ENCODE measurements around the gene BARD1. TPM values are rescaled to one million over a fixed set of nuclear protein-coding genes. Genes with fewer than 3 reads are reported as not detected.
"Not testable (repeated sequence)": the region's sequence is repeated elsewhere in the genome, so short reads cannot be mapped to it uniquely, and the experiment has no call there.

BARD1 gene
- total RNA-seq, 1 experiment from 2014 or later: 25.9 TPM

DNA sequence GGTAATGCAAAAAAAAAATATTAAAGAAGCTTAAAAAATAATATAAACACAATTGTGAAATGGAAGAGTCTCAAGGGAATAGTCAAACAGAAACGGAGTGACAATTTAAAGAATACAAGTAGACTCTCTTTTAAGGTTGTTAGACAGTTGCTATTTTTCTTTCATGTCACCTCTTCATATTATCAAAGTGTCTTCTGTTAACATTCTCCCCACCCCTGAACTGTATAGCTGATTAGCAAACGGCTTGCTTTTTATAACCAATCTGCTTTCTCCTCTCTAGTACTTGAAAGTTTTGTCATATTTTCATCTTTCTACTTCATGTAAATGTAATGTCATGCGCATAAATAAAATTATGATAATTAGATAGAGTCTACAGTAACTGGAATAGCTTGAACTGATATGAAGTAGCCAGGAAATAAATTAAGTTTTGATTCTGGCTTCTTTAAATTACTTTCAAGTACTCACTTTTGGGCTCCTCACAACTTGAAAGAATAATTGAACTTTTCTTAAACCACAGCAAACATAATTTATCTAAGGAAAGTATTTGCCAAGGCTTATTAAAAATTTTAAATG is 37.0 kb downstream of the BARD1 start:
- no peak for DNase-seq (ENCODE audit: low read depth)

DNA sequence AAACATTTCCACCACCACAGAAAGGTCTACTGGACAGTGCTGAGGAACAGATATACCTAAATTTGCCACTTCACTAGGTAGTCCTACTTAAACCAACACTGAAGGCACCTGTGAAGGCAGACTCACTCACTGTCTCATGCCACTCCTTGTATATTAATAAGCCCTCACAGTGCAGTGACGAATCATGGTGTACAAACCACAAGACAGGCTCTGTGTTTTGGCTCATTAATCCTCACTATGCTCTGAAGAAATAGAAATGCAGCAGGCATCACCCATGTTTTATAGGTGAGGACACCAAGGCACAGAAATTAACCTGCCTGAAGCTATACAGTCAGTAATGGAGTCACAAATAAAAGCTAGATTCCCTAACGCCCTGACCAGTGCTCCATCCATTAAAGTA is 44.3 kb downstream of the BARD1 start:
- DNase-seq (ENCODE audit: low read depth): no peak

DNA sequence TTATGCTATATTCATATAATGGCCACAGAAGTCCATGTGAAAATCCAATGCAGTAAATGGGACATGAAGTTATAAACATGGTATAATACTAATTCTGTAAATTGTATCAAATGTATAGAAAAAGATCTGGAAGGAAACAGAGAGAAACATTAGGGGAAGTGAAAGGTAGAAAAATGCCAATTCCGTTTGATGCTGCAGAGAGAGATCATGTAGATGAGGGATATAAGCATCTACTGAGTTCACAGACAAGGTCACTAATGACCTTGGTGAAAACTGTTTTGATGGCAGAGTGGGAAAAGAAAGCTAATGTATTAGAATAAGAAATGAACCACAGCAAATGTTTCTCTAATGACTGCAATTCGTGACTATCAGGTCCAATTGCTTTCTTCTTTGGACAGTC is 56.0 kb downstream of the BARD1 start:
- no peak for DNase-seq (ENCODE audit: low read depth)

DNA sequence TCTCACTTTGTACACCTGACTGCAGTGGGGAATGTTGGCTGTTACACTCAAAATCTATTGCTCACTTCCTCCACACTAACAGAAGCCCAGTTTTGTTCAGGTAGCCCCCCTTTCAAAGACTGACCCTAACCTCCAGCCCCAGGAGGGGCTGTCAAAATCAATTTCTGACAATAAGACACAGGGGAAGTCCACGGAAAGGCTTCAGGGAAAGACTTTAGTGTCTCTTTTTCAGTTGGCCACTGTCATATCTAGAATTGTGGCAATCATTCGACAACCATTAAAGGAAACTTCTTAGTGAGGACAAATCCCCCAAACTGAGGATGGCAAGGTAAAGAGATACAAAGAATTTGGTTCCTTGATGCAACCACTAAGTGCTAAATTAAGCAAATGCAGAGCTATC is 59.0 kb downstream of the BARD1 start:
- DNase-seq (ENCODE audit: low read depth): no peak

GRCh38 chr2:214747992-214748391 is 61.5 kb downstream of the BARD1 start:
- DNase-seq (ENCODE audit: low read depth): no peak

DNA sequence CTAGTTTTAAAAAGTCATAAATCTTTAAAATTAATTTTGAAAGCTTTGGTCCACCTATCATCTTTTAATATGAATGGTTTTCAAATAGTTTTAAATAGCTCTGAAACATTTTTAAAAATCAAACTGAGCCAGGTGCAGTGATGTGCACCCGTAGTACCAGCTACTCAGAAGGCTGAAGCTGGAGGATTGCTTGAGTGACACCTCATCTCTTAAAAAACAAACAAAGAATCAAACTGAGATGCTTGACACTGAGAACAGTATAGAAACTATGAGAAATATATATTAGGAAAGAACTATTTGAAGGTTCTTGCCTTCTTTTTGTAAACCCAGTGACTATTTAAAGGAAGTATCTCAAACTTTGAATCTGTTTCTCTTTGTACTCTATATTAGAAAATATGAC is 67.4 kb downstream of the BARD1 start:
- DNase-seq (ENCODE audit: low read depth): no peak

GRCh38 chr2:214740867-214741395 is 68.6 kb downstream of the BARD1 start:
- no peak for DNase-seq (ENCODE audit: low read depth)

DNA sequence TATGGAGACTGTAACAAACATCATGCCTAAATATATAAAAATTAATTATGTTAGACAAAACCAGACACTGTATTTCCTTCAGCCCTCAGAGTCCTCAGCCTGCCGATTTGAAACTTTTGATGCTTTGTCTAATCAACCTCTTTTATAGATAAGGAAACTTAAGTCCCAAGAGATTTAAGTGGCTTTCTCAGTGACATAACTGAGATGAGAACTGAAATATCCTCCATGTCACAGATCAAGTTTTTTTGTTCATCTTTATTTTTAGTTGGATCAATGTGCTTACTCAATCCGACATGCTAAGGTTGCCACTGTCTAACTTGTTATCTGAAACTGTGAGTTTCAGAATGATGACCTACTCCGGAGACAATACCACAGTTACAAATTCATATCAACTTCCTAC is 72.3 kb downstream of the BARD1 start:
- no peak for DNase-seq (ENCODE audit: low read depth)

- no peak for DNase-seq (ENCODE audit: low read depth)
Observed at GRCh38 chr2:214730800-214731407, 78.6 kb downstream of the BARD1 start.

- DNase-seq (ENCODE audit: low read depth): no peak
Observed at GRCh38 chr2:214730248-214730647, 79.2 kb downstream of the BARD1 start.

- DNase-seq (ENCODE audit: low read depth): no peak
Observed at GRCh38 chr2:214724741-214725140, 84.7 kb downstream of the BARD1 start.

GRCh38 chr2:214717837-214718236 is 91.6 kb downstream of the BARD1 start:
- not testable (repeated sequence) for DNase-seq (ENCODE audit: low read depth)

- DNase-seq (ENCODE audit: low read depth): no peak
Observed at GRCh38 chr2:214716811-214717560, 92.5 kb downstream of the BARD1 start.

GRCh38 chr2:214715025-214715424 is 94.5 kb downstream of the BARD1 start:
- DNase-seq (ENCODE audit: low read depth): no peak

DNA sequence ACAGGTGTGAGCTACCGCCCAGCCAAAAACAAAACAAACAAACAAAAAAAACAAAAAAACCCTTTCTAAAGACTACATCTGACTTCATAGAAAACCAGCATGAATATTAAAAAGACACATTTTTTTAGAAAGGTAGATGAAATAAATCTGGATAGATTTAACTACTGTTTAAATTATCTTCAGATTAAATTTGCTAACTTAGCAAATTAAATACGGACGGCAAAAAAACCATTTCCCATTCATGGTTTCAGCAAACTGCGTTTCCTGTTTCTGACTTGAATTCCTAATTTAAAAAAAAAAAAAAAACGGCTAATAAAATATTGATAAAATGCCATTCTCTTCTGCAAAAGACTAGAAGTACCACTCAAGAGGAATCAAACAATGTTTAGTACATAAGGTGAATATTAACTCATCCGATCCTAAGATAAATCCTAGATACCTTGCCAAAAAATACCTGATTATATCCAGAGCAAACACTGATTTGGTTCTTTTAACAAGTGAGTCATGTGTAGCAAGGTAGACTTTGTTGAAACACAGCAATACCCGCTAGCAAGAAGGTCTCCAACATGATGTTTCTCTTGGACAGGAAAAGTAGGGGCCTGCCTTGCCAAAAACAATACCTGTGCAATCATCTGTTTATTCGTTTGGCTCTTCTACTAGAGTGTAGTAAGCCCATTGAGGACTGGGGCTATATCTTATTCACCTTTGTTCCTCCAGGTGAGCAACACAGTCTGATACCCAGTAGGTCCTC is 96.2 kb downstream of the BARD1 start:
- DNase-seq (ENCODE audit: low read depth): no peak

- DNase-seq (ENCODE audit: low read depth): no peak
Observed at GRCh38 chr2:214710729-214711128, 98.8 kb downstream of the BARD1 start.

DNA sequence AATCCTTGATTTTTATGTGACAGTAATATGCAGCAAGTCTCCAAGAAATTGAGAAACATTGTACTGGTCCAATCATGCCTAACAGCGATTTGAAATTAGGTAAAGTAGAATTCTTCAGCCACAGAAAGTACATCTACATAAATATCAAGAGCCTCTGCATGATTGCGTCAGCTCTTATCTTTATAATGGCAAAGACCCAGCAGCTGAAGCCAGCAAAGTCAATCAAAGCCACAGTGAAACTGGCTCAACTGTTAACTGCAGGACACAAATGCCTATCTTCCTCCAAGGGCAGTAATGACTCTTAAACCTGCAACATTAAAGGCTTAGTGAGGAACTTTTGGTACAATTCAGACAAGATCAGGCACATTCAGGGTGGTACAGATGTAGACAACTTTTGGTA is 102.5 kb downstream of the BARD1 start:
- no peak for DNase-seq (ENCODE audit: low read depth)

DNA sequence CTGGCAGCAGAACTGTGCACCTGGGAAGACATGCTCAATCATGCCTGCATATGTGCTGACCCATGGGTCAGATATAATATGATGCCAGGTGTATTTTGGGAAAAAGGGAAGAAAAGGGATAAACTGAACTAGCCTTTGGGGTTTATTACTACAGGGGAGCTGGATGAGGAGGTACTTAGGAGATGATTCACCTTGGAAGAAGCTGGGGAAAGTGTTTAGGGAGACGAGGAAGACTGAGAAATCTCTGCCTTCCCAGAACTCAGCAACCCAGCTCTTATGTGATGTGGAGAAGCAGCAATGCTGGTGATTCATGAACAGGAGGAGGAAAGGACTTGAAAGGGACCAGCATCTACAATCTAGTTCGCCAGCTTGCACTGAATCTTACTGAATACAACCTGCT is 110.2 kb downstream of the BARD1 start:
- DNase-seq (ENCODE audit: low read depth): peak; percentile 39

DNA sequence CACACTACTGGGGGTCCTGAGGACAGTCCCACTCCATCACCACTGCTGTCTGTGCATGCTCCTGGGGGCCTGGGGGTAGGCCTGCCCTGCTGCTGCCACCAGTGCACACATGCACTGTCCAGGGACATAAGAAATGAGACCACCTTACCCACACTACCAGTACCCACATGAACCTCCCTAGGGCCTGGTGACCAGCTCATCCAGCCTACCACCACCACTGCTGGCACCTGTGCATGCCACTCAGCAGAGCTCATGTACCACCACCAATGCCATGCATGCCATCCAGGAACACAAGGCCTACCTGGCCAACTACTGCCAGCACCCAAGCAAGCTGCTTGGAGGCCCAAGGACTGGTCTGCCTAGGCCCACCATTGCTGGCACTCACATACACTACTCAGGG is 112.8 kb downstream of the BARD1 start:
- no peak for DNase-seq (ENCODE audit: low read depth)

- DNase-seq (ENCODE audit: low read depth): peak; percentile 78
Observed at GRCh38 chr2:214695789-214696188, 113.7 kb downstream of the BARD1 start.

DNA sequence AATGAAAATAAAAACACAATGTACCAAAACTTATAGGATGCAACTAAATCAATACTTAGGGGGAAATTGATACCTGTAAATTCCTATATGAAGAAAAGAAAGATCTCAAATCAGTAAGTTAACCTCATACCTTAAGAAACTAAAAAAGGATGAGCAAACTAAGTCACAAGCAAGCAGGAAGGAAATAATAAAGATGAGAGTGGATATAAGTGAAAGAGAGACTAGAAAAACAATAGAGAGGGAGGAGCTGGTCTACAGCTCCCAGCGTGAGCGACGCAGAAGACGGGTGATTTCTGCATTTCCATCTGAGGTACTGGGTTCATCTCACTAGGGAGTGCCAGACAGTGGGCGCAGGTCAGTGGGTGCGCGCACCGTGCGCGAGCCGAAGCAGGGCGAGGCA is 125.9 kb downstream of the BARD1 start:
- not testable (repeated sequence) for DNase-seq (ENCODE audit: low read depth)

- no peak for DNase-seq (ENCODE audit: low read depth)
Observed at GRCh38 chr2:214679736-214680135, 129.7 kb downstream of the BARD1 start.
